Keratinocyte (primary cell): Measurements from ENCODE around the gene LRBA. TPM values are rescaled to one million over a fixed set of nuclear protein-coding genes. Genes with fewer than 3 reads are reported as not detected.

Experiments
- DNase-seq: peaks from one replicate; pipeline ENCODE4 v3.0.0-alpha.2; 2011; ENCODE audit warnings: low read depth, missing footprints, low spot score
- FAIRE-seq: peaks from 2 replicates; lab custom pipeline; 2011; peaks lifted over from hg19 to GRCh38; lab: Jason Lieb, UNC
- H2AFZ ChIP-seq: 2 replicates; pipeline ENCODE4 v1.6.0; 2012; ENCODE audit warnings: low read length, control low read depth, inconsistent platforms; ENCODE audit not compliant: control insufficient read depth
- H3K27ac ChIP-seq: 2 replicates; pipeline ENCODE4 v1.5.1; 2011; ENCODE audit warnings: low read length; ENCODE audit not compliant: control insufficient read depth, insufficient read depth
- H3K27me3 ChIP-seq: 3 replicates; pipeline ENCODE4 v1.6.0; 2011; ENCODE audit warnings: low read length; ENCODE audit not compliant: control insufficient read depth, insufficient read depth; ENCODE audit errors: extremely low read depth
- H3K36me3 ChIP-seq, 2 experiments: 2 replicates in 1 of 2; 3 replicates in 1 of 2; pipeline ENCODE4 v1.5.1; 2011; ENCODE audit warnings: low read length in 2 of 2, mild to moderate bottlenecking in 1 of 2; ENCODE audit not compliant: control insufficient read depth in 2 of 2, insufficient read depth in 2 of 2; ENCODE audit errors: extremely low read depth in 1 of 2
- H3K4me1 ChIP-seq: 3 replicates; pipeline ENCODE4 v1.5.1; 2011; ENCODE audit warnings: low read length; ENCODE audit not compliant: control insufficient read depth, insufficient read depth; ENCODE audit errors: extremely low read depth
- H3K4me2 ChIP-seq: 3 replicates; pipeline ENCODE4 v1.6.0; 2011; ENCODE audit warnings: low read depth, low read length; ENCODE audit not compliant: control insufficient read depth, insufficient read depth; ENCODE audit errors: extremely low read depth
- H3K4me3 ChIP-seq, 3 experiments: fragments of 200-600 bp in 1 of 3; sonication (generic) in 1 of 3; 2 replicates in 2 of 3; 3 replicates in 1 of 3; pipeline ENCODE4 v1.5.1; 2011 to 2016; ENCODE audit warnings: low read length in 3 of 3, mild to moderate bottlenecking in 3 of 3, control low read depth in 2 of 3, inconsistent platforms in 1 of 3, low read depth in 1 of 3, mixed read lengths in 1 of 3, mixed run types in 1 of 3, moderate library complexity in 1 of 3; ENCODE audit not compliant: control insufficient read depth in 2 of 3, insufficient read depth in 2 of 3; ENCODE audit errors: extremely low read depth in 1 of 3
- H3K79me2 ChIP-seq: 2 replicates; pipeline ENCODE4 v1.6.0; 2012; ENCODE audit warnings: low read length; ENCODE audit not compliant: control insufficient read depth, insufficient read depth
- H3K9ac ChIP-seq: 3 replicates; pipeline ENCODE4 v1.6.0; 2011; ENCODE audit warnings: low read length; ENCODE audit not compliant: control insufficient read depth, insufficient read depth; ENCODE audit errors: extremely low read depth
- H3K9me1 ChIP-seq: 3 replicates; pipeline ENCODE4 v1.6.0; 2011; ENCODE audit warnings: low read length; ENCODE audit not compliant: control insufficient read depth, insufficient read depth; ENCODE audit errors: extremely low read depth
- H3K9me3 ChIP-seq: 2 replicates; pipeline ENCODE4 v1.5.1; 2012; ENCODE audit warnings: low read depth, low read length; ENCODE audit not compliant: control insufficient read depth
- H4K20me1 ChIP-seq: 3 replicates; pipeline ENCODE4 v1.6.0; 2011; ENCODE audit warnings: low read length; ENCODE audit not compliant: control insufficient read depth, insufficient read depth; ENCODE audit errors: extremely low read depth
- EZH2 ChIP-seq: IDR thresholded peaks from one replicate; pipeline ENCODE4 v1.6.1; 2012; ENCODE audit warnings: inconsistent platforms, mild to moderate bottlenecking, low read length, moderate library complexity
- dilution Hi-C: fragments of 300-500 bp; cut with MboI; formaldehyde crosslinking; loops from one replicate; pipeline ENCODE4 v1.7.0; 2020; ENCODE audit warnings: low sequenced_read_pairs; ENCODE audit not compliant: extremely low pct_ligation_motif_present
- polyA plus RNA-seq, 5 experiments: library from polyadenylated mRNA; depleted of rRNA in 3 of 5; stranded (reverse) in 3 of 5; stranded (forward) in 1 of 5; unstranded in 1 of 5; fragments of >200 nt; gene quantifications; 1 replicate in 1 of 5; 2 replicates in 3 of 5; 3 replicates in 1 of 5; pipeline versions ENCODE4 v1.2.1 to v1.2.3, GENCODE V29; 2011 to 2012; ENCODE audit warnings: missing spikeins in 2 of 5, low read depth in 1 of 5, low replicate concordance in 1 of 5
- TF ChIP-seq, protein P1 (sequence below), 3 experiments: IDR thresholded peaks in 1 of 3; conservative IDR thresholded peaks in 1 of 3; optimal IDR thresholded peaks in 1 of 3; 2 replicates in 2 of 3; 3 replicates in 1 of 3; pipeline versions ENCODE3 to v1.5.1; 2011; ENCODE audit warnings: low read length in 3 of 3, mild to moderate bottlenecking in 3 of 3, moderate library complexity in 2 of 3, control low read depth in 1 of 3, inconsistent platforms in 1 of 3; ENCODE audit not compliant: insufficient read depth in 2 of 3; ENCODE audit errors: extremely low read depth in 1 of 3

Gene LRBA
- polyA plus RNA-seq, 1 donor (not counting 4 experiments of a cell fraction or from before 2014, with no cell fraction given): 35.6 TPM

DNA sequence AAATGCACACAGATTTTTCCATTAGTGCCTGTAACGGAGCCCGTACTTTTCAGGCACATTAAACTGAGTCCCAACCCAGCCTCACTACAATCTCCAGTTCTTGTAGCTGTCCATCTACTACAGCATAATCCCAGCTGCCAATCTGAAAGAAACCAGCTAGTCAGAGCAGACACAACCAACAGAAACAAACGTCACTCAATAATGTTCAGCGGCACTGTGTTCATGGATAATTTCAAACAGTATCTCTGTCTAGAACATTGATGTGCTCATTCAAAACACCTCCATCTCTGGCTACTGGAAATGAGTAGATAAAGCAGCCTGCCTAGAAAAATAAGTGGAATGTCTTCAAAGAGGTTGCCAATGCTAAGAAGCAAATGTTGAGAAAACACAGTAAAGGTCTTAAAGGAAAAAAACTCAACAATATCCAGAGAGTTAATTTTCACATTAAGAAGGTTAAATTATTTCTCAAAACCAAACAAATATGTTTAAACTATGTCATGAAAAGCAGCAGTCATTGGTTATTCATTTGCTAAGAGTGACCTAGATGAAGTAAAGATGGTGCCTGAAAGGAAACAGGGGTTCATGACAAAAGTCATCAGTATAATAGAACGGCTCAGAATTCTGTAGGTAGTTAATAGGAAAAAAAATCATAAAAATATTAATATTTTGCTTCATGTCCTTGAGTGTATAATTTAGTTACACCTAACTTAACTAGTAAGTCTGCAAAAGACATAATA, 678.2 kb downstream of the LRBA start:
- Histone ChIP-seq H3K9me1 (no peaks in the 10 kb centered on the region), H3K4me1 (no peaks in the 10 kb centered on the region), H3K27me3 (no peaks in the 10 kb centered on the region), H3K4me2 (no peak overlapping the region), H3K9ac (no peak overlapping the region), H3K4me3 (no peak overlapping the region), H2AFZ (no peak overlapping the region), H4K20me1 (no peaks in the 10 kb centered on the region), H3K9me3 (no peaks in the 10 kb centered on the region), H3K79me2 (no peaks in the 10 kb centered on the region), H3K36me3 (no peaks in the 10 kb centered on the region), H3K27ac (no peak overlapping the region)
- no peak for FAIRE-seq
- DNase-seq: no peak
- no peak for TF ChIP-seq EZH2
- TF ChIP-seq, protein P1, sequence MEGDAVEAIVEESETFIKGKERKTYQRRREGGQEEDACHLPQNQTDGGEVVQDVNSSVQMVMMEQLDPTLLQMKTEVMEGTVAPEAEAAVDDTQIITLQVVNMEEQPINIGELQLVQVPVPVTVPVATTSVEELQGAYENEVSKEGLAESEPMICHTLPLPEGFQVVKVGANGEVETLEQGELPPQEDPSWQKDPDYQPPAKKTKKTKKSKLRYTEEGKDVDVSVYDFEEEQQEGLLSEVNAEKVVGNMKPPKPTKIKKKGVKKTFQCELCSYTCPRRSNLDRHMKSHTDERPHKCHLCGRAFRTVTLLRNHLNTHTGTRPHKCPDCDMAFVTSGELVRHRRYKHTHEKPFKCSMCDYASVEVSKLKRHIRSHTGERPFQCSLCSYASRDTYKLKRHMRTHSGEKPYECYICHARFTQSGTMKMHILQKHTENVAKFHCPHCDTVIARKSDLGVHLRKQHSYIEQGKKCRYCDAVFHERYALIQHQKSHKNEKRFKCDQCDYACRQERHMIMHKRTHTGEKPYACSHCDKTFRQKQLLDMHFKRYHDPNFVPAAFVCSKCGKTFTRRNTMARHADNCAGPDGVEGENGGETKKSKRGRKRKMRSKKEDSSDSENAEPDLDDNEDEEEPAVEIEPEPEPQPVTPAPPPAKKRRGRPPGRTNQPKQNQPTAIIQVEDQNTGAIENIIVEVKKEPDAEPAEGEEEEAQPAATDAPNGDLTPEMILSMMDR (optimal IDR thresholded peaks at IDR 0.05 in 1 of 3, IDR thresholded peaks at IDR 0.05 in 1 of 3, conservative IDR thresholded peaks at IDR 0.05 in 1 of 3; ENCODE audit: extremely low read depth in 1 of 3, insufficient read depth in 2 of 3, low read length in 3 of 3): no peak
- dilution Hi-C loops: no loop called here

DNA sequence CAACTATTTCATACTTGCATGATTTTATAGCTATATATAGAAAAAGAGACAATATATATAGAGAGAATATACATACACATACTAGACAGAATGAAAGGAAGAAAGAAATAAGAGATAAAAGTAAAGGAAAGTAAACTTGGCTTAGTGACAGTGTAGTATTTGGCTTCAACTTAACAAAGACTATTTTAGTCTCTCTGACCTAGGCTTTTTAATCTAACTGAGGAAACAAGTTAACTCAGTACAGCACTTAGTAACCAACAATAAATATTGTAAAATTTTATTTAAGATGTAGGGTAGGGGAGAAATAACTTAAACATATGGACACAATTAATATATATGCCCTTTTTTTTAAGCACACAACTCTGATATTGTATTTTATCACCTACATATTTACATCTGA, 682.1 kb downstream of the LRBA start:
- no peak overlapping the region for H3K4me2 ChIP-seq
- no peaks in the 10 kb centered on the region for H4K20me1 ChIP-seq
- no peaks in the 10 kb centered on the region for H3K9me1 ChIP-seq
- no peak for FAIRE-seq
- H2AFZ ChIP-seq: no peak overlapping the region
- no peaks in the 10 kb centered on the region for H3K9me3 ChIP-seq
- no peaks in the 10 kb centered on the region for H3K4me1 ChIP-seq
- TF ChIP-seq, protein P1 (optimal IDR thresholded peaks at IDR 0.05 in 1 of 3, IDR thresholded peaks at IDR 0.05 in 1 of 3, conservative IDR thresholded peaks at IDR 0.05 in 1 of 3; ENCODE audit: extremely low read depth in 1 of 3, insufficient read depth in 2 of 3, low read length in 3 of 3): no peak
- TF ChIP-seq EZH2: no peak
- no peaks in the 10 kb centered on the region for H3K36me3 ChIP-seq
- H3K79me2 ChIP-seq: no peaks in the 10 kb centered on the region
- no peak overlapping the region for H3K27ac ChIP-seq
- H3K4me3 ChIP-seq: no peak overlapping the region
- DNase-seq: no peak
- no peaks in the 10 kb centered on the region for H3K27me3 ChIP-seq
- H3K9ac ChIP-seq: no peak overlapping the region
- dilution Hi-C loops: no loop called here
